Fibroblast of the conjunctiva (primary cell): ENCODE data around the gene TMEM109.

Experiments used
- DNase-seq: peaks from one replicate; pipeline ENCODE4 v3.0.0-alpha.2; 2010; ENCODE audit warnings: low read depth

The TMEM109 gene

GRCh38 chr11:60910281-60910687, 3.7 kb upstream of the TMEM109 start:
- DNase-seq: no peak

GRCh38 chr11:60910711-60911380, 3.1 kb upstream of the TMEM109 start:
- DNase-seq: no peak

GRCh38 chr11:60912223-60912850, 1.6 kb upstream of the TMEM109 start:
- DNase-seq: no peak

- DNase-seq: no peak
These were observed 968 bp upstream of the TMEM109 start for GRCh38 chr11:60912851-60913528.

GRCh38 chr11:60914633-60915247, 782 bp downstream of the TMEM109 start:
- no peak for DNase-seq

- peak; percentile 21 for DNase-seq
These were observed 1.4 kb downstream of the TMEM109 start for GRCh38 chr11:60915248-60915914.

GRCh38 chr11:60916669-60917206, 2.8 kb downstream of the TMEM109 start:
- no peak for DNase-seq

- no peak for DNase-seq
These were observed 3.3 kb downstream of the TMEM109 start for GRCh38 chr11:60917267-60917666.

- no peak for DNase-seq
These were observed 4.4 kb downstream of the TMEM109 start for GRCh38 chr11:60918251-60918938.

GRCh38 chr11:60918939-60919265, 4.9 kb downstream of the TMEM109 start:
- no peak for DNase-seq

GRCh38 chr11:60919320-60919719, 5.4 kb downstream of the TMEM109 start:
- no peak for DNase-seq

GRCh38 chr11:60919956-60920355, 6.0 kb downstream of the TMEM109 start:
- no peak for DNase-seq

- DNase-seq: no peak
These were observed 7.3 kb downstream of the TMEM109 start for GRCh38 chr11:60921259-60921658.

- no peak for DNase-seq
These were observed 7.9 kb downstream of the TMEM109 start for GRCh38 chr11:60921777-60922335.

GRCh38 chr11:60922906-60923305, 8.9 kb downstream of the TMEM109 start:
- DNase-seq: no peak

GRCh38 chr11:60923326-60923725, 9.4 kb downstream of the TMEM109 start:
- DNase-seq: no peak

GRCh38 chr11:60923800-60924109, 9.8 kb downstream of the TMEM109 start:
- DNase-seq: no peak

GRCh38 chr11:60924110-60924905, 10.3 kb downstream of the TMEM109 start, which contains the start of gene TMEM132A:
TSS of gene TMEM132A (plus strand) at chr11:60924460. CDS start at chr11:60924634, 174 bp downstream.
- peak; percentile 20 for DNase-seq

GRCh38 chr11:60924906-60925853, 11.2 kb downstream of the TMEM109 start:
- DNase-seq: no peak
